Neural cell (in vitro differentiated cells): ENCODE data around the gene SOX5.

ENCODE experiments used
- CTCF ChIP-seq: fragments of 450-650 bp; IDR thresholded peaks from 2 replicates; pipeline ENCODE4 v1.5.1; 2014; ENCODE audit warnings: antibody characterized with exemption, mild to moderate bottlenecking, moderate library complexity; ENCODE audit not compliant: poor library complexity, severe bottlenecking
- EP300 ChIP-seq: fragments of 450-650 bp; conservative IDR thresholded peaks from 2 replicates; pipeline ENCODE4 v1.6.1; 2014; ENCODE audit warnings: antibody characterized with exemption, mild to moderate bottlenecking, moderate library complexity; ENCODE audit not compliant: poor library complexity, severe bottlenecking
- EZH2 ChIP-seq: fragments of 200-600, 300-800 bp; shearing (Covaris generic), sonication (generic); IDR thresholded peaks from 2 replicates; pipeline ENCODE4 v1.6.1; 2014; ENCODE audit warnings: antibody characterized with exemption, low read length, borderline replicate concordance, mild to moderate bottlenecking; ENCODE audit not compliant: insufficient read depth, poor library complexity, severe bottlenecking
- MXI1 ChIP-seq: fragments of 450-650 bp; conservative IDR thresholded peaks from 2 replicates; pipeline ENCODE4 v1.6.1; 2014; ENCODE audit warnings: antibody characterized with exemption, mild to moderate bottlenecking; ENCODE audit not compliant: poor library complexity, severe bottlenecking
- POLR2AphosphoS5 ChIP-seq: IDR thresholded peaks from 2 replicates; pipeline ENCODE4 v1.6.1; 2012
- RAD21 ChIP-seq: fragments of 450-650 bp; conservative IDR thresholded peaks from 2 replicates; pipeline ENCODE4 v1.6.1; 2014; ENCODE audit warnings: antibody characterized with exemption, mild to moderate bottlenecking, moderate library complexity
- REST ChIP-seq: IDR thresholded peaks from 2 replicates; pipeline ENCODE4 v1.6.1; 2012; ENCODE audit warnings: borderline replicate concordance
- SMC3 ChIP-seq: fragments of 450-650 bp; conservative IDR thresholded peaks from 2 replicates; pipeline ENCODE4 v1.6.1; 2014; ENCODE audit warnings: antibody characterized with exemption, mild to moderate bottlenecking, moderate library complexity; ENCODE audit not compliant: poor library complexity
- TAF1 ChIP-seq: IDR thresholded peaks from 2 replicates; pipeline ENCODE4 v1.6.1; 2012; ENCODE audit warnings: low read depth

DNA sequence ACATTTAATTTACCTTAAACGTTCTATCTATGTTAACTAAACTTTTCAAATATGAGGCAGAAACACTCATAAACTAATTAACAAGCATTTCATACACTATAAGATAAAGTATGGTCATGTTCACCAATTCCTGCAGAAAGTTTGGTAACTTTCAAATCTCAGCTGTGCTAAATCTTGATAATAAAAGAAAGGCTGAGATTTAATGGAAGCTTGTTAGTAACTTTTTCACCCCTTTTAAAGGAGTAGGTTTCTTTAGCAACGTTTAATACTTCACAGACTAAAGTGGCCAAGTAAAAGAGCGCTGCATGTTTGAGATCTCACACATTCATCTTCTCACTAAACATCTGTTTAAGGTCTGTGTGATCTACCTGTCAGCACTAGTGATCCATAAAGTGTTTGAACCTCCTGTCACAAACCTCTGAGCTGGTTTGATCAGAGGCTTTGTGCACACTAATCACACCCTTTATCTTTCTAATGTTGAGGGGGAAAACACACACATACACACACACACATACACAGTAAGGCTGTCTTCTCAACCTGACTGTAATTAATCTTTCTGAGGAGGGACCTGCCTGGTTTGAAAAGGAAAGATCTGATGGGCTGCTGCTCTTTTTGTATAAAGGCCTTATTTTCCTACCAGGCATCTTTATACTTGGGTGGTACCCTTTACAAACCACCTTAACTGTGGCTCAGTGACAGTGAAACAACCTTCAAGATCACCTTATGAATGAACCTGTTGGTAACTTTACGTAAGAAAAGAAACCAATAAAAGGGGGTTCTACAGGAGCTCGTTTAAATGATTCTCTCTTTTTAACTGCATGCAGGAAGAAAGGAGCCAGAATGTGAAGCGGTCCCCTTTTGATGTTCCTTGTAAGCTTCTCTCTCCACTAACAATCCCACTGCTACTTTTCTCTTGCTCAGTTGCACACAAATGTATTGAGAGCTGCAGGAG lies 244.2 kb downstream of the SOX5 start:
- TF ChIP-seq CTCF, result no peak
- TF ChIP-seq POLR2AphosphoS5, result no peak
- TF ChIP-seq EP300, result peak; percentile 33
- TF ChIP-seq REST, result no peak
- TF ChIP-seq EZH2, result no peak
- TF ChIP-seq TAF1, result no peak
- TF ChIP-seq MXI1, result no peak
- no peak for TF ChIP-seq RAD21
- TF ChIP-seq SMC3, result no peak
